ENCODE measurements around the gene FXN.

DNA sequence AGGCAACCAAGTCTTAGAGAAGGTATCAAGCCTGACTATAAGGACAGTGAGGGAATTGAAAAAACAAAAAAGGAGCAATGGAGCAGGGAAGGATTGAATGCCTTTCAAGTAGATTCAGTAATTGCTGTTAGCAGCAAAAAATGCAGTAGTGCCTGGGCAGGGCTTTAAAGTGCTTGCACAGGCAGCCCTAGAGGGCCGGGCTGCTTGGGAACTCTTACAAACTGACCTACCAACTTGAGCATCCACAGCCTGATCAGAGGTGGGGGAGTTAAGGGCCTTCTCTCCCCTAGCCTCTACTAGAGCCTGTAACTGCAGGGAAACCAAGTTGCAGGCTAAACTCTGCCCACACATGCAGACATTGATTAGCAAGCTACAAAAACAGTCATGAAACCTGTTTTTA lies 19.4 kb downstream of the FXN start:
- TF ChIP-seq, protein P1, sequence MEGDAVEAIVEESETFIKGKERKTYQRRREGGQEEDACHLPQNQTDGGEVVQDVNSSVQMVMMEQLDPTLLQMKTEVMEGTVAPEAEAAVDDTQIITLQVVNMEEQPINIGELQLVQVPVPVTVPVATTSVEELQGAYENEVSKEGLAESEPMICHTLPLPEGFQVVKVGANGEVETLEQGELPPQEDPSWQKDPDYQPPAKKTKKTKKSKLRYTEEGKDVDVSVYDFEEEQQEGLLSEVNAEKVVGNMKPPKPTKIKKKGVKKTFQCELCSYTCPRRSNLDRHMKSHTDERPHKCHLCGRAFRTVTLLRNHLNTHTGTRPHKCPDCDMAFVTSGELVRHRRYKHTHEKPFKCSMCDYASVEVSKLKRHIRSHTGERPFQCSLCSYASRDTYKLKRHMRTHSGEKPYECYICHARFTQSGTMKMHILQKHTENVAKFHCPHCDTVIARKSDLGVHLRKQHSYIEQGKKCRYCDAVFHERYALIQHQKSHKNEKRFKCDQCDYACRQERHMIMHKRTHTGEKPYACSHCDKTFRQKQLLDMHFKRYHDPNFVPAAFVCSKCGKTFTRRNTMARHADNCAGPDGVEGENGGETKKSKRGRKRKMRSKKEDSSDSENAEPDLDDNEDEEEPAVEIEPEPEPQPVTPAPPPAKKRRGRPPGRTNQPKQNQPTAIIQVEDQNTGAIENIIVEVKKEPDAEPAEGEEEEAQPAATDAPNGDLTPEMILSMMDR (IDR thresholded peaks at IDR 0.05): no peak
- TF ChIP-seq POLR2A (IDR thresholded peaks at IDR 0.05): no peak

Measured in esophagus squamous epithelium (tissue), 4 donors.